HEK293T (cell line): ENCODE results near the gene MRPL10.

ENCODE experiments used
- CTCF ChIA-PET: fragments of 350-600 bp; formaldehyde crosslinking; extraction: SDS; loops from one replicate; lab custom pipeline; 2021; ENCODE audit warnings: antibody characterized with exemption, inconsistent platforms; lab: Yijun Ruan, JAX
- POLR2A ChIA-PET: fragments of 350-600 bp; formaldehyde crosslinking; extraction: SDS; loops from one replicate; lab custom pipeline; 2020; ENCODE audit warnings: antibody characterized with exemption, inconsistent platforms; lab: Yijun Ruan, JAX
- DNase-seq: peaks from one replicate; pipeline ENCODE4 v3.0.0; 2012; ENCODE audit warnings: mixed read lengths; ENCODE audit errors: extremely low spot score
- ARNT ChIP-seq: fragments of 450-650 bp; IDR thresholded peaks from 2 replicates; pipeline ENCODE4 v1.6.1; 2017; ENCODE audit warnings: mild to moderate bottlenecking
- BHLHE40 ChIP-seq: fragments of 450-650 bp; IDR thresholded peaks from 2 replicates; pipeline ENCODE4 v1.6.1; 2016; ENCODE audit warnings: mild to moderate bottlenecking, moderate library complexity, borderline replicate concordance
- CTBP1 ChIP-seq: fragments of 450-650 bp; IDR thresholded peaks from 2 replicates; pipeline ENCODE4 v1.6.1; 2016; ENCODE audit warnings: borderline replicate concordance
- ELF4 ChIP-seq: fragments of 450-650 bp; IDR thresholded peaks from 2 replicates; pipeline ENCODE4 v1.6.1; 2017; ENCODE audit warnings: antibody characterized with exemption
- FOXA1 ChIP-seq: fragments of 450-650 bp; IDR thresholded peaks from 2 replicates; pipeline ENCODE4 v1.6.1; 2016; ENCODE audit warnings: mild to moderate bottlenecking
- FOXK2 ChIP-seq: fragments of 450-650 bp; IDR thresholded peaks from 2 replicates; pipeline ENCODE4 v1.6.1; 2016; ENCODE audit warnings: mild to moderate bottlenecking
- FOXM1 ChIP-seq: fragments of 450-650 bp; IDR thresholded peaks from 2 replicates; pipeline ENCODE4 v1.6.1; 2017; ENCODE audit warnings: mild to moderate bottlenecking, borderline replicate concordance
- HDGF ChIP-seq: fragments of 450-650 bp; IDR thresholded peaks from 2 replicates; pipeline ENCODE4 v1.6.1; 2017; ENCODE audit warnings: antibody characterized with exemption, borderline replicate concordance
- L3MBTL2 ChIP-seq: fragments of 450-650 bp; conservative IDR thresholded peaks from 2 replicates; pipeline ENCODE4 v1.6.1; 2016; ENCODE audit warnings: mild to moderate bottlenecking
- LEF1 ChIP-seq: fragments of 450-650 bp; IDR thresholded peaks from 2 replicates; pipeline ENCODE4 v1.6.1; 2017; ENCODE audit warnings: mild to moderate bottlenecking, borderline replicate concordance
- NFRKB ChIP-seq: fragments of 450-650 bp; IDR thresholded peaks from 2 replicates; pipeline ENCODE4 v1.6.1; 2016; ENCODE audit warnings: mild to moderate bottlenecking, moderate library complexity
- PKNOX1 ChIP-seq: fragments of 450-650 bp; IDR thresholded peaks from 2 replicates; pipeline ENCODE4 v1.6.1; 2016
- SP1 ChIP-seq: fragments of 450-650 bp; IDR thresholded peaks from 2 replicates; pipeline ENCODE4 v1.6.1; 2017
- SUZ12 ChIP-seq: fragments of 450-650 bp; IDR thresholded peaks from 2 replicates; pipeline ENCODE4 v1.6.1; 2016; ENCODE audit warnings: mild to moderate bottlenecking
- TARDBP ChIP-seq: fragments of 450-650 bp; IDR thresholded peaks from 2 replicates; pipeline ENCODE4 v1.6.1; 2016
- ZNF384 ChIP-seq: fragments of 450-650 bp; IDR thresholded peaks from 2 replicates; pipeline ENCODE4 v1.6.1; 2016

MRPL10 gene

GRCh38 chr17:47808036-47808829 is 23.1 kb downstream of the MRPL10 start:
- TF ChIP-seq FOXM1 (no peak), SP1 (no peak), FOXA1 (no peak), TARDBP (no peak), FOXK2 (no peak), BHLHE40 (no peak), HDGF (no peak), NFRKB (no peak), CTBP1 (no peak), L3MBTL2 (no peak), LEF1 (no peak), PKNOX1 (no peak), ZNF384 (no peak), ARNT (no peak), SUZ12 (no peak), ELF4 (no peak)
- no peak for DNase-seq
- ChIA-PET POLR2A (interaction anchor here (0.9 kb wide), 1 partner anchor 23 kb away, joined by 3 read pairs; the partner anchor contains the start of genes LRRC46 and MRPL10), CTCF (no interaction called here)

- TF ChIP-seq NFRKB, result no peak
- no peak for TF ChIP-seq SUZ12
- no peak for TF ChIP-seq ARNT
- TF ChIP-seq FOXM1, result no peak
- no peak for TF ChIP-seq BHLHE40
- TF ChIP-seq ZNF384, result no peak
- TF ChIP-seq SP1, result no peak
- TF ChIP-seq PKNOX1, result no peak
- no peak for TF ChIP-seq CTBP1
- POLR2A ChIA-PET, result interaction anchor here (0.9 kb wide), 1 partner anchor 24 kb away, joined by 3 read pairs; the partner anchor contains the start of genes LRRC46 and MRPL10
- CTCF ChIA-PET, result no interaction called here
- no peak for DNase-seq
Measured at GRCh38 chr17:47807421-47807820, 23.9 kb downstream of the MRPL10 start.

- ChIA-PET CTCF (no interaction called here), POLR2A (no interaction called here)
- no peak for DNase-seq
- TF ChIP-seq LEF1 (no peak), L3MBTL2 (no peak), BHLHE40 (no peak), PKNOX1 (no peak), FOXA1 (no peak), HDGF (no peak), ARNT (no peak), ELF4 (no peak), TARDBP (no peak), SP1 (no peak), FOXK2 (no peak)
Measured at GRCh38 chr17:47806913-47807255, 24.5 kb downstream of the MRPL10 start.

- CTCF ChIA-PET, result no interaction called here
- DNase-seq, result no peak
- TF ChIP-seq FOXM1, result no peak
- no peak for TF ChIP-seq SUZ12
- TF ChIP-seq ELF4, result no peak
- TF ChIP-seq CTBP1, result no peak
- no peak for TF ChIP-seq L3MBTL2
- no peak for TF ChIP-seq PKNOX1
- POLR2A ChIA-PET, result no interaction called here
Measured at GRCh38 chr17:47806026-47806912, 25.1 kb downstream of the MRPL10 start.

- DNase-seq, result no peak
- ChIA-PET CTCF (interaction anchor here (0.6 to 0.8 kb wide), 2 partner anchors 23 to 64 kb away, joined by 3 to 5 read pairs; no protein-coding TSS in a partner anchor), POLR2A (no interaction called here)
- no peak for TF ChIP-seq SUZ12
Measured at GRCh38 chr17:47804461-47804860, 26.9 kb downstream of the MRPL10 start.

- DNase-seq, result no peak
- no peak for TF ChIP-seq L3MBTL2
- no peak for TF ChIP-seq LEF1
- no peak for TF ChIP-seq FOXA1
- no peak for TF ChIP-seq HDGF
- TF ChIP-seq FOXK2, result no peak
- TF ChIP-seq SP1, result no peak
- no peak for TF ChIP-seq BHLHE40
- TF ChIP-seq FOXM1, result no peak
- TF ChIP-seq TARDBP, result no peak
- no peak for TF ChIP-seq ARNT
- TF ChIP-seq PKNOX1, result no peak
- TF ChIP-seq ZNF384, result no peak
- no peak for TF ChIP-seq CTBP1
- no peak for TF ChIP-seq NFRKB
- CTCF ChIA-PET, result interaction anchor here (0.6 kb wide), 1 partner anchor 63 kb away, joined by 5 read pairs; no protein-coding TSS in a partner anchor
- POLR2A ChIA-PET, result no interaction called here
Measured at GRCh38 chr17:47803751-47804150, 27.6 kb downstream of the MRPL10 start.
